Prostate gland (tissue), 2 donors: ENCODE data around the gene PPP1R7. TPM values are rescaled to one million over a fixed set of nuclear protein-coding genes. Genes with fewer than 3 reads are reported as not detected.

Source experiments
- DNase-seq: peaks from one replicate; pipeline ENCODE4 v3.0.0-alpha.2; 2019; ENCODE audit warnings: low spot score
- H3K27ac ChIP-seq, 2 donors: fragments of 200-600 bp; sonication (generic); 2 replicates each; pipeline ENCODE4 v1.5.1; 2017 to 2019
- H3K27me3 ChIP-seq: fragments of 200-600 bp; sonication (generic); replicated peaks from 2 replicates; pipeline ENCODE4 v1.5.1; 2019; ENCODE audit not compliant: insufficient read depth
- H3K36me3 ChIP-seq, 2 donors: fragments of 200-600 bp; sonication (generic); 1 replicate in 1 of 2; 2 replicates in 1 of 2; pipeline versions ENCODE4 v1.5.1 to v1.8.1; 2017 to 2019
- H3K4me1 ChIP-seq: fragments of 200-600 bp; sonication (generic); replicated peaks from 2 replicates; pipeline ENCODE4 v1.5.1; 2019
- H3K4me3 ChIP-seq, 2 donors: fragments of 200-600 bp; sonication (generic); 2 replicates each; pipeline ENCODE4 v1.5.1; 2017 to 2019
- H3K9me3 ChIP-seq: fragments of 200-600 bp; sonication (generic); 2 replicates; pipeline ENCODE4 v1.5.1; 2017
- CTCF ChIP-seq, 4 experiments: fragments of 200-600 bp in 2 of 4; fragments of 450-650 bp in 2 of 4; sonication (generic) in 2 of 4; IDR thresholded peaks; 1 replicate in 3 of 4; 2 replicates in 1 of 4; pipeline ENCODE4 v1.5.1; 2016 to 2019; ENCODE audit warnings: antibody characterized with exemption in 4 of 4, mild to moderate bottlenecking in 2 of 4, moderate library complexity in 2 of 4
- POLR2A ChIP-seq: fragments of 450-650 bp; IDR thresholded peaks from one replicate; pipeline ENCODE4 v1.6.1; 2016; ENCODE audit warnings: antibody characterized with exemption, mild to moderate bottlenecking
- POLR2AphosphoS5 ChIP-seq: sonication (generic); formaldehyde crosslinking; IDR thresholded peaks from one replicate; pipeline ENCODE4 v1.6.1; 2017; ENCODE audit warnings: antibody characterized with exemption
- WGBS: methylation state at CpG from one replicate; pipeline ENCODE4 v1.1.5; 2018; 5-methylcytosine and 5-hydroxymethylcytosine counted together
- intact Hi-C: fragments of 100-400 bp; cut with DNase I; formaldehyde crosslinking; loops from one replicate; pipeline ENCODE4 v1.14.2; 2022
- total RNA-seq, 2 donors: library from RNA; depleted of rRNA; stranded (reverse); fragments of >200 nt; gene quantifications; one replicate each; pipeline ENCODE4 v1.1.0, GENCODE V29; 2016

Gene PPP1R7
- total RNA-seq, 2 donors from 2014 or later: 50.0 to 91.3 TPM

- no peak for TF ChIP-seq POLR2A
- no peak for TF ChIP-seq POLR2AphosphoS5
- no peak for TF ChIP-seq CTCF (IDR thresholded peaks at IDR 0.05)
- Histone ChIP-seq H3K36me3 (no peaks in the 10 kb centered on the region), H3K27ac (peak overlapping the region; percentile 76 to 80), H3K4me3 (peak overlapping the region; percentile 67 to 98), H3K27me3 (no peaks in the 10 kb centered on the region), H3K9me3 (no peaks in the 10 kb centered on the region), H3K4me1 (peaks cover 5% of the 10 kb centered on the region)
- intact Hi-C loops: no loop called here
- DNase-seq: peak; percentile 37
- 9% methylated on average over 33 of the region's 37 CpGs for WGBS
These were observed 628 bp downstream of the PPP1R7 start for GRCh38 chr2:241150660-241151530.

- Histone ChIP-seq H3K4me3 (no peak overlapping the region), H3K9me3 (no peaks in the 10 kb centered on the region), H3K36me3 (no peaks in the 10 kb centered on the region), H3K4me1 (peaks cover 5% of the 10 kb centered on the region), H3K27me3 (no peaks in the 10 kb centered on the region), H3K27ac (no peak overlapping the region)
- intact Hi-C loops: no loop called here
- TF ChIP-seq POLR2A: no peak
- TF ChIP-seq POLR2AphosphoS5: no peak
- no peak for TF ChIP-seq CTCF (IDR thresholded peaks at IDR 0.05)
- DNase-seq: no peak
- WGBS: 74% methylated on average over 8 of the region's 8 CpGs
These were observed 1.8 kb downstream of the PPP1R7 start for GRCh38 chr2:241151934-241152660.

GRCh38 chr2:241153616-241154015 lies 3.3 kb downstream of the PPP1R7 start:
- H3K36me3 ChIP-seq: no peaks in the 10 kb centered on the region

GRCh38 chr2:241154915-241155314 lies 4.6 kb downstream of the PPP1R7 start:
- Histone ChIP-seq H3K4me3 (no peak overlapping the region), H3K9me3 (no peaks in the 10 kb centered on the region), H3K27ac (no peak overlapping the region), H3K36me3 (no peaks in the 10 kb centered on the region), H3K27me3 (no peaks in the 10 kb centered on the region), H3K4me1 (peaks cover 5% of the 10 kb centered on the region)
- WGBS: 94% methylated on average over 4 of the region's 4 CpGs
- intact Hi-C loops: no loop called here
- no peak for DNase-seq
- no peak for TF ChIP-seq POLR2A
- no peak for TF ChIP-seq POLR2AphosphoS5
- TF ChIP-seq CTCF (IDR thresholded peaks at IDR 0.05): no peak

More at GRCh38 chr2:241153616-241154015, 3.3 kb downstream of the PPP1R7 start:
- Histone ChIP-seq H3K4me3 (no peak overlapping the region), H3K4me1 (peaks cover 5% of the 10 kb centered on the region), H3K9me3 (no peaks in the 10 kb centered on the region), H3K27ac (no peak overlapping the region), H3K27me3 (no peaks in the 10 kb centered on the region)
- WGBS: 90% methylated on average over 7 of the region's 7 CpGs
- DNase-seq: no peak
- intact Hi-C loops: no loop called here
- TF ChIP-seq POLR2AphosphoS5 (no peak), CTCF (IDR thresholded peaks at IDR 0.05) (no peak), POLR2A (no peak)
